Adrenal gland (tissue), 12 donors: ENCODE results near the gene PDE6G. TPM values are rescaled to one million over a fixed set of nuclear protein-coding genes. Genes with fewer than 3 reads are reported as not detected.

ENCODE experiments used
- DNase-seq, 7 donors: peaks; one replicate each; pipeline ENCODE4 v3.0.0-alpha.2; 2019 to 2020
- H3K27ac ChIP-seq, 5 donors: fragments of 200-600 bp; sonication (generic) in 4 of 5; 1 replicate in 3 of 5; 2 replicates in 2 of 5; pipeline versions ENCODE4 v1.5.1 to v1.8.0; 2016 to 2020; ENCODE audit warnings: mild to moderate bottlenecking in 1 of 5
- H3K27me3 ChIP-seq: fragments of 200-600 bp; 2 replicates; pipeline ENCODE4 v1.8.0; 2021
- H3K36me3 ChIP-seq, 2 donors: fragments of 200-600 bp; replicated peaks in 1 of 2; 1 replicate in 1 of 2; 2 replicates in 1 of 2; pipeline versions ENCODE4 v1.5.1 to v1.8.0; 2018 to 2022
- H3K4me1 ChIP-seq, 2 donors: fragments of 200-600 bp; replicated peaks in 1 of 2; 1 replicate in 1 of 2; 2 replicates in 1 of 2; pipeline versions ENCODE4 v1.5.1 to v1.8.0; 2018 to 2021
- H3K4me3 ChIP-seq, 4 donors: fragments of 200-600 bp; sonication (generic) in 3 of 4; one replicate each; pipeline ENCODE4 v1.5.1; 2016 to 2018
- H3K9me3 ChIP-seq, 3 donors: fragments of 200-600 bp; sonication (generic) in 1 of 3; replicated peaks in 1 of 3; 1 replicate in 2 of 3; 2 replicates in 1 of 3; pipeline versions ENCODE4 v1.5.1 to v1.8.0; 2016 to 2021
- POLR2A ChIP-seq, 2 donors: fragments of 450-650 bp; IDR thresholded peaks; one replicate each; pipeline ENCODE4 v1.6.1; 2017; ENCODE audit warnings: antibody characterized with exemption in 2 of 2, mild to moderate bottlenecking in 2 of 2, moderate library complexity in 1 of 2
- WGBS, 4 donors: extraction: QIAGEN DNeasy Blood & Tissue Kit in 2 of 4; methylation state at CpG; one replicate each; pipeline versions ENCODE4 v1.1.5 to v1.1.7; 2013 to 2017; 5-methylcytosine and 5-hydroxymethylcytosine counted together
- intact Hi-C, 2 donors: fragments of 100-400 bp; cut with DNase I; formaldehyde crosslinking; loops; one replicate each; pipeline versions ENCODE4 v1.14.1 to v1.15.0; 2022 to 2023
- polyA plus RNA-seq, 3 donors: library from polyadenylated mRNA; stranded (reverse); fragments of 200-250 nt in 2 of 3; fragments of 350-450 nt in 1 of 3; fragmentation: Illumina TruSeq in 1 of 3; extraction: RNeasy Lipid Tissue Mini Kit (QIAGEN cat#74804) in 1 of 3; gene quantifications; one replicate each; pipeline ENCODE4 v1.2.3, GENCODE V29; 2013 to 2014
- total RNA-seq, 9 donors: library from RNA; depleted of rRNA in 4 of 9; stranded (reverse); fragments of >200 nt in 4 of 9; fragments of 120-200 nt in 1 of 9; fragmentation: NEBNext Ultra II Directional in 1 of 9; extraction: Animal tissue kit (Norgen Biotek cat#: 25700) in 1 of 9; gene quantifications; one replicate each; pipeline versions ENCODE4 v1.1.0 to v1.2.4, GENCODE V29; 2013 to 2023
- TF ChIP-seq, protein P1 (sequence below), 6 experiments: fragments of 450-650 bp in 4 of 6; fragments of 200-600 bp in 2 of 6; sonication (generic) in 1 of 6; IDR thresholded peaks; 1 replicate in 5 of 6; 2 replicates in 1 of 6; pipeline versions ENCODE4 v1.5.1 to v1.8.0; 2016 to 2021; ENCODE audit warnings: antibody characterized with exemption in 6 of 6, mild to moderate bottlenecking in 2 of 6, moderate library complexity in 1 of 6
- donor health status: healthy with polysubstance abuse.
- donor health status: Bipolar disorder and iron deficiency.
- donor health status: DM: yes; HTN: yes; CAD: no.
- donor health status: DM: no; HTN: no; CAD: no.
- donor health status: DM: no; HTN: no; CAD: no.
- donor health status: DM: yes; HTN: yes; CAD: no.

The PDE6G gene
- total and polyA plus RNA-seq, 12 donors, result 0.35 to 5.9 (median 1.8) TPM; not detected in 3

DNA sequence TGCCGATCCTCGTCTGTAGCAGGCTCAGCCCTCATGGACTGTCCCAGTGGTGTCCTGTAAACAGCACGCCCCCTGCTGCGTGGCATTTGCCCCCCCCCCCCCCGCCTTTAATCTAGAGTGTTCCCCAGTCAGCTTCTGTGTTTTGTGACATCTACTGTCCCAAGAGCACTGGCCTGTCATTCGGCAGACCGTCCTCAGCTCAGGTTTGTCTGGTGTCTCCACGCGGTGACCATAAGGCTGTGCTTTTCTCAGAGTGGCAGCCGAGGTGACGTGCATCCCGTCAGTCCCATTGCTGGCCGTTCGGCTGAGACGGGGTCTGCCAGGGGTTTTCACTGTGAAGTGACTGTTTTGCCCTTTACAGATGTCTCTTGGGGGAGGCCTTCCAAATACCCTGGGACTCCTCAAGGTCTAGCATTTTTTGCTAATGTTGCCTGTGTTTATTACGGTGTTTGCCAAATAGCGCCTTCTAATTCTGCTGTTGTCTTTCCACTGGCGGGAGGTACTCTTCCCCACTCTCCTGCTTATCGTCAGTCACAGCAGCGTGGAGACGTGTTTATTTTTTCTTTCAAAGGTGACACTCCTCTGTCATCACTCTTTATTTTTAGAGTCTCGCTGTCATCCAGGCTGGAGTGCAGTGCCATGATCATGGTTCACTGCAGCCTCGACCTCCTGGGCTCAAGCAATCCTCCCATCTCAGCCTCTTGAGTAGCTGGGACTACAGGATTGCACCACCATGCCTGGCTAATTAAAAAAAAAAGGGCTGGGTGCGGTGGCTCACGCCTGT, 41.1 kb upstream of the PDE6G start:
- no peak for TF ChIP-seq POLR2A (IDR thresholded peaks at IDR 0.05)
- TF ChIP-seq, protein P1, sequence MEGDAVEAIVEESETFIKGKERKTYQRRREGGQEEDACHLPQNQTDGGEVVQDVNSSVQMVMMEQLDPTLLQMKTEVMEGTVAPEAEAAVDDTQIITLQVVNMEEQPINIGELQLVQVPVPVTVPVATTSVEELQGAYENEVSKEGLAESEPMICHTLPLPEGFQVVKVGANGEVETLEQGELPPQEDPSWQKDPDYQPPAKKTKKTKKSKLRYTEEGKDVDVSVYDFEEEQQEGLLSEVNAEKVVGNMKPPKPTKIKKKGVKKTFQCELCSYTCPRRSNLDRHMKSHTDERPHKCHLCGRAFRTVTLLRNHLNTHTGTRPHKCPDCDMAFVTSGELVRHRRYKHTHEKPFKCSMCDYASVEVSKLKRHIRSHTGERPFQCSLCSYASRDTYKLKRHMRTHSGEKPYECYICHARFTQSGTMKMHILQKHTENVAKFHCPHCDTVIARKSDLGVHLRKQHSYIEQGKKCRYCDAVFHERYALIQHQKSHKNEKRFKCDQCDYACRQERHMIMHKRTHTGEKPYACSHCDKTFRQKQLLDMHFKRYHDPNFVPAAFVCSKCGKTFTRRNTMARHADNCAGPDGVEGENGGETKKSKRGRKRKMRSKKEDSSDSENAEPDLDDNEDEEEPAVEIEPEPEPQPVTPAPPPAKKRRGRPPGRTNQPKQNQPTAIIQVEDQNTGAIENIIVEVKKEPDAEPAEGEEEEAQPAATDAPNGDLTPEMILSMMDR (IDR thresholded peaks at IDR 0.05), result no peak
- Histone ChIP-seq H3K27me3 (no peaks in the 10 kb centered on the region), H3K36me3 (peaks cover 0 to 91% of the 10 kb centered on the region in 2 donors), H3K4me1 (peaks cover 12 to 17% of the 10 kb centered on the region in 2 donors), H3K27ac (no peak overlapping the region), H3K9me3 (no peaks in the 10 kb centered on the region), H3K4me3 (no peak overlapping the region)
- WGBS, 4 donors, result 83 to 92% (median 90%) methylated on average over 20 to 25 of the region's 25 CpGs
- intact Hi-C loops, result no loop called here
- DNase-seq, result no peak

- peaks cover 0 to 96% of the 10 kb centered on the region in 2 donors for H3K36me3 ChIP-seq
- intact Hi-C loops, result no loop called here
- H3K27ac ChIP-seq, result no peak overlapping the region
- H3K27me3 ChIP-seq, result no peaks in the 10 kb centered on the region
- no peaks in the 10 kb centered on the region for H3K9me3 ChIP-seq
- TF ChIP-seq, protein P1 (IDR thresholded peaks at IDR 0.05), result no peak
- TF ChIP-seq POLR2A (IDR thresholded peaks at IDR 0.05), result no peak
- 93 to 95% (median 95%) methylated on average over 29 to 40 of the region's 40 CpGs for WGBS, 4 donors
- DNase-seq, result no peak
- peaks cover 1 to 7% of the 10 kb centered on the region in 2 donors for H3K4me1 ChIP-seq
- H3K4me3 ChIP-seq, result no peak overlapping the region
Observed at GRCh38 chr17:81696218-81696941, 40.0 kb upstream of the PDE6G start.

DNA sequence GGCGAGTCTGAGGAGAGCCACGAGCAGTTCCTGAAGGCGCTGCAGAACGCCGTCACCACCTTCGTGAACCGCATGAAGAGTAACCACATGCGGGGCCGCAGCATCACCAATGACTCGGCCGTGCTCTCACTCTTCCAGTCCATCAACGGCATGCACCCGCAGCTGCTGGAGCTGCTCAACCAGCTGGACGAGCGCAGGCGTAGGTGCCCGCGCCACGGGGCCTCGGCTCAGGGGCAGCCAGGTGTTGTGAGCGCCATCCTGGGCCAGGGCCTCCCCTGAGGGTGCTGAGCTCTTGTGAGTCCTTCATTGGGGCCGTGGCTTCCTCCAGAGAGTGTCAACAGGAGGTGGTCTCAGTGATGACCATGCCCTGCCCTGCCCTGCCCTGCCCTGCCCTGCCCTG, 39.5 kb upstream of the PDE6G start:
- intact Hi-C loops, result no loop called here
- no peaks in the 10 kb centered on the region for H3K9me3 ChIP-seq
- TF ChIP-seq, protein P1 (IDR thresholded peaks at IDR 0.05), result no peak
- no peak for TF ChIP-seq POLR2A (IDR thresholded peaks at IDR 0.05)
- peaks cover 0 to under 1% of the 10 kb centered on the region in 2 donors for H3K4me1 ChIP-seq
- H3K27ac ChIP-seq, result no peak overlapping the region
- H3K36me3 ChIP-seq, result peaks cover 0 to 96% of the 10 kb centered on the region in 2 donors
- no peaks in the 10 kb centered on the region for H3K27me3 ChIP-seq
- H3K4me3 ChIP-seq, result no peak overlapping the region
- no peak for DNase-seq
- 89 to 93% (median 91%) methylated on average over 13 to 22 of the region's 22 CpGs for WGBS, 4 donors

DNA sequence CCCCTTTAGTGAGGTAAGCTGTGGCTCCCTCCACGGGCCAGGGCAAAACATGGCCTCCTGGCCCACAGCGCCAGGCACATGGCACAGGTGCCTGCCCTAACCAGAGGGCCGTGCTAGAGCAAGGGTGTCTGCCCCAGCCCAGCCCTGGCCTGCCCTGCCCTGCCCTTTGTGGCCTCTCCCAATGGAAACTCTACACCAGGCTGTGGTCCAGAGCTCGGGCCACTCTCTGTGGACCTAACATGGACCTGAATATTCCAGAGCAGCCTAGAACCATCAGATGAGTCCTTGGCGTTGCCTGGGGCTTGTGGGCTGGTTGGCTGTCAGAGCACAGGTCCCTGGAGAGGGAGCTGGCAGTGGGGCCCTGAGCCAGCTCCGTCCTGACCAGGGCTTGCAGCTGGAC, 38.9 kb upstream of the PDE6G start:
- no peak for DNase-seq
- Histone ChIP-seq H3K4me1 (no peaks in the 10 kb centered on the region), H3K4me3 (no peak overlapping the region), H3K9me3 (no peaks in the 10 kb centered on the region), H3K27me3 (no peaks in the 10 kb centered on the region), H3K27ac (no peak overlapping the region), H3K36me3 (peaks cover 0 to 98% of the 10 kb centered on the region in 2 donors)
- TF ChIP-seq, protein P1 (IDR thresholded peaks at IDR 0.05), result no peak
- no peak for TF ChIP-seq POLR2A (IDR thresholded peaks at IDR 0.05)
- 83 to 100% (median 89%) methylated on average over 2 to 6 of the region's 6 CpGs for WGBS, 4 donors
- intact Hi-C loops, result no loop called here
